ENCODE measurements around the gene P4HA1. TPM values are rescaled to one million over a fixed set of nuclear protein-coding genes. Genes with fewer than 3 reads are reported as not detected.

Gene P4HA1
- total RNA-seq, 1 experiment from 2014 or later: 58.5 TPM

- ChIA-PET POLR2A (no interaction called here), CTCF (no interaction called here)
- peaks cover 44% of the 10 kb centered on the region for H3K36me3 ChIP-seq (ENCODE audit: control insufficient read depth, insufficient read depth, low read length)
- peaks cover 10% of the 10 kb centered on the region for H3K4me1 ChIP-seq (ENCODE audit: control insufficient read depth, insufficient read depth, low read length)
- BruUV-seq (replicated peaks): TSS peak; percentile 69
- intact Hi-C loops (cut with micrococcal nuclease; ENCODE audit: unreplicated experiment) (no loop called here), in situ Hi-C loops (cut with HindIII; ENCODE audit: low pct_unique_long_range_greater_than_20kb, low sequenced_read_pairs) (no loop called here)
- no peaks in the 10 kb centered on the region for H3K27me3 ChIP-seq (ENCODE audit: control insufficient read depth, insufficient read depth, low read length)
- H3K4me3 ChIP-seq (ENCODE audit: low read depth in 2 of 2, low read length in 2 of 2): no peak overlapping the region
- H3K27ac ChIP-seq (ENCODE audit: low read length): no peak overlapping the region
- no peak for TF ChIP-seq POLR2AphosphoS5 (IDR thresholded peaks at IDR 0.05; ENCODE audit: low read depth, low read length)
- no peak for TF ChIP-seq TCF7L2 (IDR thresholded peaks at IDR 0.05; ENCODE audit: low read depth, low read length)
- no peak for TF ChIP-seq CTCF (IDR thresholded peaks at IDR 0.05)
- no peak for TF ChIP-seq SIN3A (IDR thresholded peaks at IDR 0.05; ENCODE audit: borderline replicate concordance, insufficient read depth, low read depth, low read length)
- no peak for TF ChIP-seq REST (IDR thresholded peaks at IDR 0.05; ENCODE audit: insufficient read depth in 1 of 2, low read depth in 2 of 2, low read length in 1 of 2)
- ATAC-seq (peak; percentile 58; the same call in 1 of the 2 replicates), DNase-seq (ENCODE audit: low read depth, low spot score) (no peak)
- H3K9me3 ChIP-seq (ENCODE audit: control insufficient read depth, insufficient read depth, low read depth, low read length): no peaks in the 10 kb centered on the region
These were observed 34.6 kb upstream of the P4HA1 start for GRCh38 chr10:73131301-73131700.

- Histone ChIP-seq H3K27me3 (ENCODE audit: control insufficient read depth, insufficient read depth, low read length) (no peaks in the 10 kb centered on the region), H3K9me3 (ENCODE audit: control insufficient read depth, insufficient read depth, low read depth, low read length) (no peaks in the 10 kb centered on the region), H3K27ac (ENCODE audit: low read length) (no peak overlapping the region), H3K4me1 (ENCODE audit: control insufficient read depth, insufficient read depth, low read length) (no peaks in the 10 kb centered on the region; the same call in 1 of the 2 replicates), H3K36me3 (ENCODE audit: control insufficient read depth, insufficient read depth, low read length) (peaks cover 6% of the 10 kb centered on the region), H3K4me3 (ENCODE audit: low read depth in 2 of 2, low read length in 2 of 2) (no peak overlapping the region)
- in situ Hi-C loops (cut with HindIII; ENCODE audit: low pct_unique_long_range_greater_than_20kb, low sequenced_read_pairs) (no loop called here), intact Hi-C loops (cut with micrococcal nuclease; ENCODE audit: unreplicated experiment) (no loop called here)
- ChIA-PET POLR2A (no interaction called here), CTCF (no interaction called here)
- ATAC-seq: peak; percentile 40; the same call in 1 of the 2 replicates
- no TSS peak for BruUV-seq (replicated peaks)
- no peak for DNase-seq (ENCODE audit: low read depth, low spot score)
- TF ChIP-seq REST (IDR thresholded peaks at IDR 0.05; ENCODE audit: insufficient read depth in 1 of 2, low read depth in 2 of 2, low read length in 1 of 2) (no peak), SIN3A (IDR thresholded peaks at IDR 0.05; ENCODE audit: borderline replicate concordance, insufficient read depth, low read depth, low read length) (no peak), TCF7L2 (IDR thresholded peaks at IDR 0.05; ENCODE audit: low read depth, low read length) (no peak), CTCF (IDR thresholded peaks at IDR 0.05) (no peak), POLR2AphosphoS5 (IDR thresholded peaks at IDR 0.05; ENCODE audit: low read depth, low read length) (no peak)
These were observed 29.7 kb upstream of the P4HA1 start for GRCh38 chr10:73126343-73126742.
